Vagina (tissue), 2 donors: ENCODE measurements around the gene UST. TPM values are rescaled to one million over a fixed set of nuclear protein-coding genes. Genes with fewer than 3 reads are reported as not detected.

ENCODE experiments used
- DNase-seq, 2 donors: peaks; one replicate each; pipeline ENCODE4 v3.0.0-alpha.2; 2017; ENCODE audit errors: extremely low spot score in 2 of 2
- H3K27ac ChIP-seq: fragments of 200-600 bp; sonication (generic); one replicate; pipeline ENCODE4 v1.5.1; 2019
- H3K27me3 ChIP-seq: fragments of 200-600 bp; sonication (generic); one replicate; pipeline ENCODE4 v1.5.1; 2019
- H3K36me3 ChIP-seq, 2 donors: fragments of 200-600 bp; sonication (generic); one replicate each; pipeline ENCODE4 v1.5.1; 2017 to 2019
- H3K4me1 ChIP-seq: fragments of 200-600 bp; sonication (generic); one replicate; pipeline ENCODE4 v1.5.1; 2019
- H3K4me3 ChIP-seq, 2 donors: fragments of 200-600 bp; sonication (generic); 1 replicate in 1 of 2; 2 replicates in 1 of 2; pipeline ENCODE4 v1.5.1; 2016 to 2019
- H3K9me3 ChIP-seq: fragments of 200-600 bp; sonication (generic); one replicate; pipeline ENCODE4 v1.5.1; 2019
- POLR2A ChIP-seq, 2 donors: fragments of 450-650 bp; IDR thresholded peaks; one replicate each; pipeline ENCODE4 v1.6.1; 2017; ENCODE audit warnings: antibody characterized with exemption in 2 of 2, mild to moderate bottlenecking in 2 of 2, moderate library complexity in 2 of 2
- POLR2AphosphoS5 ChIP-seq, 2 donors: sonication (generic); formaldehyde crosslinking; IDR thresholded peaks; one replicate each; pipeline ENCODE4 v1.9.0; 2017; ENCODE audit warnings: antibody characterized with exemption in 2 of 2, mild to moderate bottlenecking in 2 of 2, low read depth in 1 of 2; ENCODE audit not compliant: insufficient read depth in 1 of 2
- intact Hi-C: fragments of 100-400 bp; cut with DNase I; formaldehyde crosslinking; loops from one replicate; pipeline ENCODE4 v1.15.1; 2023
- total RNA-seq: library from RNA; depleted of rRNA; stranded (reverse); fragments of >200 nt; gene quantifications from one replicate; pipeline ENCODE4 v1.2.3, GENCODE V29; 2016
- TF ChIP-seq, protein P1 (sequence below), 3 experiments: fragments of 450-650 bp in 2 of 3; fragments of 200-600 bp in 1 of 3; sonication (generic) in 1 of 3; IDR thresholded peaks; one replicate each; pipeline ENCODE4 v1.5.1; 2017 to 2019; ENCODE audit warnings: antibody characterized with exemption in 3 of 3, mild to moderate bottlenecking in 2 of 3, moderate library complexity in 2 of 3

UST gene
- total RNA-seq, 1 donor from 2014 or later: 14.2 TPM

DNA sequence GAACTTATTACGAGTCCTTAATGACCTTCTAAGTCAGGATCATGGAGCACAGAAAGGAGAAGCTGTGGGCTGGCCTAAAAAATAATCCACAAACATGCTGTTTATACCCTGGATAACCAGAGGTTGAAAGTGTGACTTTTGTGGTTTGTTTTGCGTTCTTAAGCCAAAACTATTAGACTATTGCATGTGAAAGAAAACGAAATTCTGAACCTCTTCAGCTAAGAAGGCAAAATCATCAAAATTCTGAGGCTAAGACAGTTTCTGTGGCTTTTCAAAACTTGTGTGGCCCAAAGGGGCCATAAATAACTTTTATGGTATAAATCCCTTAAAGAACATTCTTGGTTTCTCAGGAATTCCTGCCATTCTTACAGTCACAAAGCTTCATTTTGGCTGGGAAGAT is 251.0 kb downstream of the UST start:
- Histone ChIP-seq H3K36me3 (no peaks in the 10 kb centered on the region), H3K4me1 (no peaks in the 10 kb centered on the region), H3K27me3 (no peaks in the 10 kb centered on the region), H3K4me3 (no peak overlapping the region), H3K27ac (peak overlapping the region; percentile 16), H3K9me3 (no peaks in the 10 kb centered on the region)
- no peak for DNase-seq
- TF ChIP-seq POLR2A (IDR thresholded peaks at IDR 0.05) (no peak), POLR2AphosphoS5 (IDR thresholded peaks at IDR 0.05; ENCODE audit: insufficient read depth in 1 of 2, low read depth in 1 of 2) (no peak)
- TF ChIP-seq, protein P1, sequence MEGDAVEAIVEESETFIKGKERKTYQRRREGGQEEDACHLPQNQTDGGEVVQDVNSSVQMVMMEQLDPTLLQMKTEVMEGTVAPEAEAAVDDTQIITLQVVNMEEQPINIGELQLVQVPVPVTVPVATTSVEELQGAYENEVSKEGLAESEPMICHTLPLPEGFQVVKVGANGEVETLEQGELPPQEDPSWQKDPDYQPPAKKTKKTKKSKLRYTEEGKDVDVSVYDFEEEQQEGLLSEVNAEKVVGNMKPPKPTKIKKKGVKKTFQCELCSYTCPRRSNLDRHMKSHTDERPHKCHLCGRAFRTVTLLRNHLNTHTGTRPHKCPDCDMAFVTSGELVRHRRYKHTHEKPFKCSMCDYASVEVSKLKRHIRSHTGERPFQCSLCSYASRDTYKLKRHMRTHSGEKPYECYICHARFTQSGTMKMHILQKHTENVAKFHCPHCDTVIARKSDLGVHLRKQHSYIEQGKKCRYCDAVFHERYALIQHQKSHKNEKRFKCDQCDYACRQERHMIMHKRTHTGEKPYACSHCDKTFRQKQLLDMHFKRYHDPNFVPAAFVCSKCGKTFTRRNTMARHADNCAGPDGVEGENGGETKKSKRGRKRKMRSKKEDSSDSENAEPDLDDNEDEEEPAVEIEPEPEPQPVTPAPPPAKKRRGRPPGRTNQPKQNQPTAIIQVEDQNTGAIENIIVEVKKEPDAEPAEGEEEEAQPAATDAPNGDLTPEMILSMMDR (IDR thresholded peaks at IDR 0.05): no peak
- intact Hi-C loops: no loop called here

DNA sequence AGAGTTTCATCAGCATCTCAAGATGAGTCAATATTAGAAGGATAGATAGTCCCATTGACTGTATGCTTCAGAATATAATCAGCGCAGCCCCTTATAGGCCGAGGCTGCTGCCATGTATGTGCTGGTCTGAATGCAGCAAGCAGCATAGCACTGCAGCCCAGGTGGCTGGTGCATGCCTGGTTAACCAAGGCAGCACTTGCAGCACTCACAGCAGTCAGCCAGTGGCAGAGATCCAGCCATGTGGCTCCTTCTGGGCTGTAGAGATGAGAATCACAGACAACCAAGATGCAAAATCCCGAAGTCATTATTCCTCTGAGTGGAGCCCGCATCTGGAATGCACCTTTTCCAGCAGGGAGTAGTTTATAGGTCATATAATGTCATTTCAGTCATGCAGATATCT is 251.9 kb downstream of the UST start:
- H3K4me3 ChIP-seq: no peak overlapping the region
- no peaks in the 10 kb centered on the region for H3K27me3 ChIP-seq
- H3K9me3 ChIP-seq: no peaks in the 10 kb centered on the region
- TF ChIP-seq, protein P1 (IDR thresholded peaks at IDR 0.05): no peak
- no peak for TF ChIP-seq POLR2A (IDR thresholded peaks at IDR 0.05)
- TF ChIP-seq POLR2AphosphoS5 (IDR thresholded peaks at IDR 0.05; ENCODE audit: insufficient read depth in 1 of 2, low read depth in 1 of 2): no peak
- no peak for DNase-seq
- H3K27ac ChIP-seq: peak overlapping the region; percentile 16
- intact Hi-C loops: no loop called here
- no peaks in the 10 kb centered on the region for H3K4me1 ChIP-seq
- H3K36me3 ChIP-seq: no peaks in the 10 kb centered on the region

DNA sequence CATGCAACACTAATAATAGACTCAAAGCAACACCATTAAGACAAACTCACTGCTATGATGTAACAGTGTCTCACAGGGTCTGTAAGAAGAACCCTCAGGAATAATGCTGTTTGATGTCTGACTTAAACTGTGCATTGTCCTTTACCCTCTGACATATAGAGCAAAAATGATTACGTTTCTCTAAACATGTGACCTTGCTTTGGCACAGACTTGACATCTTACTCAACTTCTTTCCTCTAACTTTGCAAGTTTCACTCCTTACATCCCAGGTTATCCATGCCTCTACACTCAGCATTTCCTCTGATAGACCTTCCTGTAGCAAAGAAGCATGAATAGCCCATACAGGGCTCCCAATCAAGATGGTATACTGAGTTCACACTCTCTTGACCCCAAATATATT is 252.7 kb downstream of the UST start:
- Histone ChIP-seq H3K4me1 (no peaks in the 10 kb centered on the region), H3K9me3 (no peaks in the 10 kb centered on the region), H3K4me3 (no peak overlapping the region), H3K27ac (no peak overlapping the region), H3K27me3 (no peaks in the 10 kb centered on the region), H3K36me3 (no peaks in the 10 kb centered on the region)
- DNase-seq: no peak
- intact Hi-C loops: no loop called here
- TF ChIP-seq POLR2A (IDR thresholded peaks at IDR 0.05): no peak
- TF ChIP-seq, protein P1 (IDR thresholded peaks at IDR 0.05): no peak
- no peak for TF ChIP-seq POLR2AphosphoS5 (IDR thresholded peaks at IDR 0.05; ENCODE audit: insufficient read depth in 1 of 2, low read depth in 1 of 2)

DNA sequence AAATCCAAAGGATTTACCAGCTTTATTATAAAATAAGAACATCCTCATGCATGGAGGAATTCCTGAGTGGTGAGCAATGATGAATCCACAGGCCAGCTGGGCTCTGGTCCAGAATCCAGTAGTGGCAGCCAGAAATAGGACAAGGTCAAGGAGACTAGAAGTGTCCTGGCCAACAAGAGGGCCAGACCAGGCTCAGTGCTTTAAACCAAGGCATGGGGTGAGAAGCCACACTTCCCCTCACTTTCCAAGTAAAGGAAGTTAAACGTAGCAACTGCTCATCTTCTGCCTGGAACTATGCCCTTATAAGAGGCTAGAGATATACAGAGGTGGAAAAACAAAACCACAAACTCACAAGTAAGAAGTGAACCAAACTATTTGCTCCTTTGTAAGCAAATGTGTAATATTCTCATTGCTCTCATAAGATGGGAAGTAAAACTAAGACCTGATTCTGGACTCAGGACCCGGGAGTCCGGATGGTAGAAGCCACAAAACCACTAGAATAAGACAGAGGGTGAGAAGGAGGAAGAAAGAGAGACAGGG is 253.2 kb downstream of the UST start:
- TF ChIP-seq POLR2A (IDR thresholded peaks at IDR 0.05) (no peak), POLR2AphosphoS5 (IDR thresholded peaks at IDR 0.05; ENCODE audit: insufficient read depth in 1 of 2, low read depth in 1 of 2) (no peak)
- TF ChIP-seq, protein P1 (IDR thresholded peaks at IDR 0.05): no peak
- Histone ChIP-seq H3K4me3 (no peak overlapping the region), H3K27me3 (no peaks in the 10 kb centered on the region), H3K36me3 (no peaks in the 10 kb centered on the region), H3K4me1 (no peaks in the 10 kb centered on the region), H3K27ac (no peak overlapping the region), H3K9me3 (no peaks in the 10 kb centered on the region)
- no peak for DNase-seq
- intact Hi-C loops: no loop called here

DNA sequence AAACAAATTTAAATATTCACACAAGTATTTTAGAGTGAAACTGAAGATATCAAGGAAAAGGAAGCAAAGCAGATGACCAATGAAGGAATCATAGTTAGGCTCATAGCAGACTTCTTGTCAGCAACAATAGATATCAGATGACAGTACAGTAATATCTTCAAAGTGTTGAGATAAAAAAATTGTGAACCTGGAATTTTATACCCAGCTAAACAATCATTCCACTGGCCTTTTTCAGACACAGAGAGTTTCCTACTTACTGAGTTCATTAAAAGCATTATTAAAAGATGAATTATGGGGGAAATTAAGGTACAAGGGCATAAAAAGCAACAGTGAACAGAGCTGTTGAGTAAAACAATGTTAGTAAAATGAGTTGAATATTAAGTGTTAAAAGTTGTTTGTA is 254.6 kb downstream of the UST start:
- DNase-seq: no peak
- TF ChIP-seq POLR2AphosphoS5 (IDR thresholded peaks at IDR 0.05; ENCODE audit: insufficient read depth in 1 of 2, low read depth in 1 of 2): no peak
- no peak for TF ChIP-seq POLR2A (IDR thresholded peaks at IDR 0.05)
- TF ChIP-seq, protein P1 (IDR thresholded peaks at IDR 0.05): no peak
- H3K4me3 ChIP-seq: no peak overlapping the region

More for the DNA sequence above, 254.6 kb downstream of the UST start:
- H3K27ac ChIP-seq: no peak overlapping the region
- H3K9me3 ChIP-seq: no peaks in the 10 kb centered on the region
- no peaks in the 10 kb centered on the region for H3K4me1 ChIP-seq
- no peaks in the 10 kb centered on the region for H3K27me3 ChIP-seq
- intact Hi-C loops: no loop called here
- H3K36me3 ChIP-seq: no peaks in the 10 kb centered on the region
